Karpas-422 (cell line): ENCODE results near the gene TSPAN7. TPM values are rescaled to one million over a fixed set of nuclear protein-coding genes. Genes with fewer than 3 reads are reported as not detected.
A peak's percentile ranks its signal among the peaks of the same experiment; 100 is the strongest.

Experiments used
- DNase-seq: peaks from one replicate; pipeline ENCODE4 v3.0.0-alpha.2; 2015
- H2AFZ ChIP-seq: fragments of 200-600 bp; sonication (generic); 2 replicates; pipeline ENCODE4 v1.6.1; 2014; ENCODE audit warnings: antibody characterized with exemption, low read length, mixed read lengths
- H3K27ac ChIP-seq: fragments of 200-600 bp; sonication (generic); 2 replicates; pipeline ENCODE4 v1.5.1; 2014; ENCODE audit warnings: mild to moderate bottlenecking, low read length, moderate library complexity
- H3K27me3 ChIP-seq: fragments of 200-600 bp; sonication (generic); 2 replicates; pipeline ENCODE4 v1.6.1; 2014; ENCODE audit warnings: low read length, mixed read lengths
- H3K36me3 ChIP-seq: fragments of 200-600 bp; sonication (generic); 2 replicates; pipeline ENCODE4 v1.6.1; 2014; ENCODE audit warnings: low read length, mixed read lengths; ENCODE audit not compliant: insufficient read depth
- H3K4me1 ChIP-seq: fragments of 200-600 bp; sonication (generic); 2 replicates; pipeline ENCODE4 v1.6.1; 2014; ENCODE audit warnings: mild to moderate bottlenecking, low read length, mixed read lengths
- H3K4me2 ChIP-seq: fragments of 200-600 bp; sonication (generic); 2 replicates; pipeline ENCODE4 v1.6.1; 2014; ENCODE audit warnings: low read length, low read depth, mild to moderate bottlenecking; ENCODE audit not compliant: poor library complexity, severe bottlenecking
- H3K4me3 ChIP-seq: fragments of 200-600 bp; sonication (generic); 2 replicates; pipeline ENCODE4 v1.5.1; 2014; ENCODE audit warnings: mild to moderate bottlenecking, antibody characterized with exemption, low read length, mixed read lengths
- H3K79me2 ChIP-seq: fragments of 200-600 bp; sonication (generic); 2 replicates; pipeline ENCODE4 v1.6.1; 2014; ENCODE audit warnings: mild to moderate bottlenecking, low read length, mixed read lengths
- H3K9ac ChIP-seq: fragments of 200-600 bp; sonication (generic); 2 replicates; pipeline ENCODE4 v1.6.0; 2014; ENCODE audit warnings: low read length
- H3K9me2 ChIP-seq: fragments of 200-600 bp; sonication (generic), shearing (Covaris generic); replicated peaks from 2 replicates; pipeline ENCODE4 v1.6.0; 2014; ENCODE audit warnings: mild to moderate bottlenecking, low read length, moderate library complexity; ENCODE audit not compliant: insufficient read depth
- H3K9me3 ChIP-seq: fragments of 300-700, 200-600 bp; sonication (generic); 2 replicates; pipeline ENCODE4 v1.6.1; 2014; ENCODE audit warnings: low read length, mixed read lengths
- H4K20me1 ChIP-seq: fragments of 200-600 bp; sonication (generic); 2 replicates; pipeline ENCODE4 v1.6.1; 2014; ENCODE audit warnings: mild to moderate bottlenecking, antibody characterized with exemption, low read length, low read depth; ENCODE audit not compliant: insufficient read depth
- total RNA-seq: library from RNA; depleted of rRNA; stranded (reverse); fragments of >200 nt; shearing (Covaris generic); gene quantifications from 2 replicates; pipeline ENCODE4 v1.2.3, GENCODE V29; 2014; ENCODE audit warnings: low replicate concordance

The TSPAN7 gene
- total RNA-seq, 1 experiment from 2014 or later, result not detected

DNA sequence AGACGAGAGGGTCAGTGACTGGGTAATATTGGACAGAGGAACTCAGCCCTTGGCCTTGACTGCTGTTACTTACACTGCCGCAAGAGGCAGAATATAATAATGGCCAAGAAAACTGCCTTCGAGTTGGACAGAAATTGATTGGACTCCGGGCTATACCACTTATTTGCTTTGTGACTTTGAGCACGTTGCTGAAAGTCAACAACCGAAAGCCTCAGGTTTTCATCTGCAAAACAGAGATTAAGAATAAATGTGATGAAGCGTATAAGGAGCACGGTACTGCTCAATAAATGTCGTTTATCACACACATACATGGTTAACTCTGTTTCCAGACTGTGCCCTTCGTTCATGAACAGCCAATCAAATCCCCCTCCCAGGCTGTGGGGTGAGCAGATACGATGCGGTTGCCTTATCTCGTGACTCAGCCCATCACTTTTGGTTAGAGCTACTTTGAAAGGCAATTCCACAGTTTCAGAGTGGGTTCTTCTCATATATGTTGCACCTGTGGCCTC is 91.6 kb downstream of the TSPAN7 start:
- Histone ChIP-seq H3K4me2 (no peak overlapping the region), H4K20me1 (no peaks in the 10 kb centered on the region), H3K27ac (no peak overlapping the region), H3K79me2 (no peaks in the 10 kb centered on the region), H3K36me3 (no peaks in the 10 kb centered on the region), H3K9me2 (no peaks in the 10 kb centered on the region), H3K27me3 (no peaks in the 10 kb centered on the region), H3K4me3 (no peak overlapping the region), H3K4me1 (no peaks in the 10 kb centered on the region), H2AFZ (no peak overlapping the region), H3K9me3 (no peaks in the 10 kb centered on the region), H3K9ac (no peak overlapping the region)
- DNase-seq, result no peak

DNA sequence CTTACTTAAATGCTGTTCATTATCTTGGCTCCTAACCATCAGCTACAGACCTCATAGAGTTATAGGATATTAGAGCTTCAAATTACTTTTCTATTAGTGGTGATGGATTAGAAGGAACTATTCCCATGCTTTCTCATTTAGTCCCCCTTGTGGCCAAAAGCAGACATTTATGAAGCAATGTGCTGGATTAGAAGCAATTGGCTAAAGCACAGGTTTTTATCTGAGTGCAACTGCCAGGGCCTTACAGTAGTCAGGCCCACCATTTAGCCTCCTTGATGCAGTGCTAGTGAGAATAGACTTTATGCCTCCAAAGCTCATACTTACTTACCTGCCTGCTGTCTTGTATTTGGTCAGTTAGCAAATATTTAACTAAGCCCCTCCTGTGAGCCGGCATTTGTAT is 93.0 kb downstream of the TSPAN7 start:
- H4K20me1 ChIP-seq, result no peaks in the 10 kb centered on the region
- peak; percentile 66 for DNase-seq
- no peak overlapping the region for H3K4me3 ChIP-seq
- no peaks in the 10 kb centered on the region for H3K4me1 ChIP-seq
- no peaks in the 10 kb centered on the region for H3K79me2 ChIP-seq
- H3K36me3 ChIP-seq, result no peaks in the 10 kb centered on the region
- H2AFZ ChIP-seq, result no peak overlapping the region
- no peak overlapping the region for H3K9ac ChIP-seq
- H3K27ac ChIP-seq, result no peak overlapping the region
- no peaks in the 10 kb centered on the region for H3K9me3 ChIP-seq
- H3K4me2 ChIP-seq, result no peak overlapping the region
- no peaks in the 10 kb centered on the region for H3K27me3 ChIP-seq
- H3K9me2 ChIP-seq, result no peaks in the 10 kb centered on the region

DNA sequence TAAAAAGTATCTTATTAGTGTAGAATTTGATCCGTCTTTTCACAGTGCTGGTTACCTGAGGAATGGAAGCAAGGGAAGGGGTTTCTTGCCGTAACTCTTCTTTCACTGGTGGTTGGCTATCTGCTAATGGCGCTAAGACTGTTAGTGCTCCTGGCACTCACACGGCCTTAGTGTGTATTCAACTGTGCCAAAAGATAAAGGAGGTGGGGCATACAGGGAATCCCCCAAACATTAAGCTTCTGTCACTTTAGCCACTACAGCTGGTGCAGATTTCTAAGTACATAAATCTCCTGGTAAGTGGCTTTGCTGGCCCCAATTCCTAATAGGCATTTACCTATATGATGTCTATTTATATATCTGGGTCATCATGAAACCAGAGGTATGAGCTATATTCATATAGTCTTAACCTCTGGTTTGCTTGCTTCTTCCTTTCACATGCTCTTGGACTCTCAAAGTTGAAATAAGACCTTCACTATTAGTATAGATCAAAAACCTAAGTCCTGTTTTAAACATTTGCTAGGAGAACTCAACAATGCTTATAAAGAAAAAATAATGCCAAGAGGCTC is 95.1 kb downstream of the TSPAN7 start:
- no peaks in the 10 kb centered on the region for H4K20me1 ChIP-seq
- H3K4me1 ChIP-seq, result no peaks in the 10 kb centered on the region
- H3K36me3 ChIP-seq, result no peaks in the 10 kb centered on the region
- no peaks in the 10 kb centered on the region for H3K27me3 ChIP-seq
- no peaks in the 10 kb centered on the region for H3K9me3 ChIP-seq
- no peak overlapping the region for H3K9ac ChIP-seq
- H3K27ac ChIP-seq, result no peak overlapping the region
- no peak for DNase-seq
- no peaks in the 10 kb centered on the region for H3K9me2 ChIP-seq
- no peak overlapping the region for H3K4me2 ChIP-seq
- H2AFZ ChIP-seq, result no peak overlapping the region
- H3K4me3 ChIP-seq, result no peak overlapping the region
- H3K79me2 ChIP-seq, result no peaks in the 10 kb centered on the region

DNA sequence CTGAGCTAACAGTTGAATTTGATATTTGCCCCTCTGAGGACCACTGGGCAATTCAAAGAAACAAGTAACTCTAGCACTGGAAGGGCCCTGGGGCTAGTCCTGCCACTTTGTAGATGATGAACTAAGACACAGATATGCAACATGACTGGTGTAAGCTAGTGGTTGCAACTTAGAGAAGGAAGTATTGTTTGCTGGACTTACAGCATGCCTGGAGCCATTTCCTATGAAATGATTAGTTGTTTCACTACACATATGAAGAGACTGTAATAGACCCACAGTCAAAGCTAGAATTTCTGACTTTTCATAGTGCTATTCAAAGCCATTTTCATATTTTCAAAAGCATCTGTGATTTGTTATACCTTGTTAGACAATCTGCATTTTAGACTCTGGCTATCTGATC is 96.2 kb downstream of the TSPAN7 start:
- H3K4me3 ChIP-seq, result no peak overlapping the region
- H3K9ac ChIP-seq, result no peak overlapping the region
- no peak overlapping the region for H3K4me2 ChIP-seq
- no peaks in the 10 kb centered on the region for H3K9me3 ChIP-seq
- H3K27ac ChIP-seq, result no peak overlapping the region
- H3K79me2 ChIP-seq, result no peaks in the 10 kb centered on the region
- H3K36me3 ChIP-seq, result no peaks in the 10 kb centered on the region
- H4K20me1 ChIP-seq, result no peaks in the 10 kb centered on the region
- no peaks in the 10 kb centered on the region for H3K4me1 ChIP-seq
- no peak for DNase-seq
- H3K9me2 ChIP-seq, result no peaks in the 10 kb centered on the region
- H2AFZ ChIP-seq, result no peak overlapping the region
- H3K27me3 ChIP-seq, result no peaks in the 10 kb centered on the region

DNA sequence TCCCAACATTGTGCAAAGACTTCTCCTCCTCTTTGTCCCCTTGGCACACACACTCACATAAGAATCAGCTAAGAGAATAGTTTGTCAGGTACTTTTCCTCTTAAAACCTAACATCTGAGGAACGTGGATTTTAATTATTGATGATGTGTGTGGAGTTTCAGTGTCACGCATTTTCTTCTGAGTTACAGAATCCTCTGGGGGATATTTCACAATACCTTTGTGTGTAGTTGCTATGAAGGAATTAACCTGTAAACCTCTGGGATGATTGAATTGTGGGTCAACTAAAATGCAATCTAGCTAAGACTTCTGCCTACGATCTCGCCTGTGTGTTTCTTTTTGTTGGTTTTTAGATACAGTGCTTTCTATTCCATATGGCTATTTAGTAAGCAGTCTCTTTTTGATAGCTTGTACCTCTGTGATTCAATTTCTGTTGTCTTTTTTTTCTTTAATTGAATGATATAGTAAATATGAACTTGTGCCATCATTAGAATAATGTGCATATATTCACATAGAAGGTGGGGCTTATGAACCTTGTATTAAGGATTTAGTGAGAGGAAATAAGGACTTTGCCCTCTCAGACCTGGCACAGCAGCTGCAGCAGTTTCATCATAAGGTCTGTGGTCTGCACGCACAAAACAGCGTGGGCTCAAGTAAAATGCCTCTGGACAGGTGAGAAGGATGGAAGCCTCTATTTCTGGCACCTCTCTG is 99.2 kb downstream of the TSPAN7 start:
- H3K79me2 ChIP-seq, result no peaks in the 10 kb centered on the region
- H3K9ac ChIP-seq, result no peak overlapping the region
- DNase-seq, result no peak
- H3K4me3 ChIP-seq, result no peak overlapping the region
- H3K4me1 ChIP-seq, result no peaks in the 10 kb centered on the region
- H3K27ac ChIP-seq, result no peak overlapping the region
- no peaks in the 10 kb centered on the region for H4K20me1 ChIP-seq
- no peak overlapping the region for H2AFZ ChIP-seq
- no peaks in the 10 kb centered on the region for H3K27me3 ChIP-seq
- no peak overlapping the region for H3K4me2 ChIP-seq
- H3K9me2 ChIP-seq, result no peaks in the 10 kb centered on the region
- H3K36me3 ChIP-seq, result no peaks in the 10 kb centered on the region
- H3K9me3 ChIP-seq, result no peaks in the 10 kb centered on the region

DNA sequence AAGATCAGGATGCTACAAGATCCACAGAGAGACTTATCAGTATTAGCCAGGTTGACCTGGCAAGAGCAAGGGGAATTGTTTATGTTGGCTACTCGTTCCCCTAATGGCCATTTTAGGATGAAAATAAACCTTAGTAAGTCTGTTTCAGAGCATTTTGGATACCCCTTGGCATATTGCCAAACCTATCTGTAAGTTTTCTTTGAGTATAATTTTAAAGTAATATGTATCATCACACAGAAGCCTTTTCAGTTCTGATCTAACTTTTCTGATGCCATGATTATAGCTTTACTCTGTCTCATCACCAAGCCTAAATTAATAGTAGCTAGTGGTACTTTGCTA is 99.7 kb downstream of the TSPAN7 start:
- no peak for DNase-seq
- H3K27me3 ChIP-seq, result no peaks in the 10 kb centered on the region
- H3K4me1 ChIP-seq, result no peaks in the 10 kb centered on the region
- no peaks in the 10 kb centered on the region for H3K9me3 ChIP-seq
- no peaks in the 10 kb centered on the region for H4K20me1 ChIP-seq
- H3K9ac ChIP-seq, result no peak overlapping the region
- no peaks in the 10 kb centered on the region for H3K36me3 ChIP-seq
- no peak overlapping the region for H2AFZ ChIP-seq
- no peak overlapping the region for H3K4me2 ChIP-seq
- no peak overlapping the region for H3K4me3 ChIP-seq
- H3K27ac ChIP-seq, result no peak overlapping the region
- no peaks in the 10 kb centered on the region for H3K79me2 ChIP-seq
- no peaks in the 10 kb centered on the region for H3K9me2 ChIP-seq

DNA sequence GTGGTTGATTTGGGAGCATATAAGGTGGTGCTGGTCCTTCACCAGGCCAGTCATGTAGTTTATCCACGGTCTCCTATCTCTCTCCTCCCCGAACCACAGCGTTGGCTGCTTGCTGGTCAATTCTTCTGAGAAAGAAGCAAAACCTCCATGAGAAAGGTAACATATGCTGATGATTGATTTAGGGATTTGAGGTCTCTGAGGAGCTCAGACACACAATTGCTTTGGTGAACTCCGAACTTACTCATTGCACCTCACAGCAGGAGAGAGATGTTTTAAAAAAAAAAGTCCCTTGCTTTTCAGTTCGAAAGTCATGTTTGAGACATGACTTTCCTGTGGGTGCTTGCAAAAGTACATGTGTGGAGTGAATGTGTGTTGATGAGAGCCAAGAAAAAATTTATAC is 100.2 kb downstream of the TSPAN7 start:
- no peak for DNase-seq
- Histone ChIP-seq H3K36me3 (no peaks in the 10 kb centered on the region), H4K20me1 (no peaks in the 10 kb centered on the region), H3K27me3 (no peaks in the 10 kb centered on the region), H3K9me2 (no peaks in the 10 kb centered on the region), H3K4me2 (no peak overlapping the region), H3K9ac (no peak overlapping the region), H3K4me1 (no peaks in the 10 kb centered on the region), H3K79me2 (no peaks in the 10 kb centered on the region), H3K9me3 (no peaks in the 10 kb centered on the region), H3K4me3 (no peak overlapping the region), H3K27ac (no peak overlapping the region), H2AFZ (no peak overlapping the region)

DNA sequence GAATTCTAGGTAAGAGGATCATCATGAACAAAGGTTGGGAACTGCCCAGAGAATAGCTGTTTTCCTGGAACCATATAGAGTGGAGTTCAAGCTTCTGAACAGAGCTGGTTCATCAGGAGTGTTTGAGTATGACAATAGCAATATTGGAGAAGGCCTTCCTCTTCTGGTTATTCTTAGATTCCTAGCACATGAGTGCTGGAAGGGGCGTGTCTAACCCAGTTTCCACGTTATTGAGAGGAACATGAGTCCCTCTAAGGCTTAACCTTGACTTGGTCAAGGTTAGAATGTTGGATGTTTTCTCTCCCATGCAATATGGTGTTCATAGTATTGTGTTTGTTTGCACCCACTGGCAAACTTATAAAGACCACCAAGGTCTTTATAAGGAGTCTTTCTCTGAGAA is 101.3 kb downstream of the TSPAN7 start:
- Histone ChIP-seq H3K4me2 (no peak overlapping the region), H3K9ac (no peak overlapping the region), H3K27ac (no peak overlapping the region), H3K36me3 (no peaks in the 10 kb centered on the region), H3K9me2 (no peaks in the 10 kb centered on the region), H3K9me3 (no peaks in the 10 kb centered on the region), H3K79me2 (no peaks in the 10 kb centered on the region), H3K4me1 (no peaks in the 10 kb centered on the region), H3K4me3 (no peak overlapping the region), H3K27me3 (no peaks in the 10 kb centered on the region), H2AFZ (no peak overlapping the region), H4K20me1 (no peaks in the 10 kb centered on the region)
- DNase-seq, result no peak
